Left lobe of liver (tissue), 2 donors: ENCODE results near the gene MAGOH. TPM values are rescaled to one million over a fixed set of nuclear protein-coding genes. Genes with fewer than 3 reads are reported as not detected.

Experiments used
- ATAC-seq: fragments of 200-7000 bp; cut with Tn5 transposase; one replicate; pipeline ENCODE4 v1.9.1; 2020; ENCODE audit warnings: mild to moderate bottlenecking, moderate library complexity
- DNase-seq: peaks from one replicate; pipeline ENCODE4 v3.0.0-alpha.2; 2020; ENCODE audit warnings: low spot score
- total RNA-seq: library from RNA; stranded (reverse); gene quantifications from one replicate; pipeline ENCODE4 v1.2.1, GENCODE V29; 2021
- donor health status: DM: no; HTN: no; CAD: no; lungs with moderate emphysema.
- donor health status: DM: no; HTN: yes; CAD: no.

Gene MAGOH
- total RNA-seq, 1 donor from 2014 or later = 15.3 TPM

DNA sequence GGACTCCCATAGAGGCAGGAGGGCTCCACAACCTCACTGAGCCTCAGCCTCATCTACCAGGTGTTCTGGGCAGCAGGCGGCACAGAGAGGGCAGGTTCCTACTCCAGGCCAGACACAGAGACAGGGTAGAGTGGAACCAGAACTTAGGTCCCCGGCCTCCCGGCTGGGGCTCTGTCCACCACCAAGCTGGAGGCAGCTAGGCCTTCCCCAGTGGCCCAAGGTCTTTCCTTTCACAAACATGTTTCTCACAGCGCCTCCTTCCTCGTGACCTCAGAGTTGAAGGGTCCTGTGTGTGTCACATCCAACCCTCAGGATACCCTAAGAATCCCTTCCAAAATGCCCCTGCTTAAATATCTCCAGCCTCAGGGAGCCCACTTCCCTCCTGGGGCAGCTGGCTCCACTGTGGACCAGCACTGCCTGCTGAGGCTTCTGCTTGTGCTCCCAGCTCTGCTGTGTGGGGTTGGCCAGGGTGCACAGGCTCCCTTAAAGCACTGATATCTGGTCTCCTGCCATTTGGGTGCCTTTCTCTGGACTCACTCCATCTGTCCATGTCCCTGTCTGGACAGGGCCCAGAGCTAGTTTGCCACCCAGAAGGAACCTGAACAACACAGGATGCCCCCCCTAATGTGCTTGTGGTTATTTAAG lies 33.2 kb upstream of the MAGOH start:
- DNase-seq (no peak), ATAC-seq (no peak)

GRCh38 chr1:53270873-53271272 lies 32.6 kb upstream of the MAGOH start:
- ATAC-seq (no peak), DNase-seq (no peak)

GRCh38 chr1:53270107-53270506 lies 31.8 kb upstream of the MAGOH start:
- ATAC-seq = no peak
- no peak for DNase-seq

DNA sequence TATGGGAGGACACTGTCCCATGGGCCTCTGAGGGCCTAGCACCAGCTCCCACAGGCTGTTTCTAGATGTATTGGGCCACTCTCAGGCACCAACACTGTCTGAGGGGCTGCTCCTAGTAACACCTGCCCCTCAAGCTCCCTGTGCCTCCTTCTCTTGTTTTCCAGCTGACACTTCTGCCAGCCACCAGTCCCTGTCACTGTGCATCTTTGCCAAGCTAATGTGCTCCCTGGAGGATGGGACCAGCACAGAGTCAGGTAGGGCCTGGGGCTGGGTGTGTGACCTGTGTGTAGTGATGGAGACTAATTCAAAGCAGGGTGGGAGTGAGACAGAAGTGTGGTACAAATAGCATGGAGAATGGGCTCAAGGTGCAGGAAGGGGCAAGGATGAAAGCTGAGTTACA lies 29.4 kb upstream of the MAGOH start:
- ATAC-seq (no peak), DNase-seq (no peak)

DNA sequence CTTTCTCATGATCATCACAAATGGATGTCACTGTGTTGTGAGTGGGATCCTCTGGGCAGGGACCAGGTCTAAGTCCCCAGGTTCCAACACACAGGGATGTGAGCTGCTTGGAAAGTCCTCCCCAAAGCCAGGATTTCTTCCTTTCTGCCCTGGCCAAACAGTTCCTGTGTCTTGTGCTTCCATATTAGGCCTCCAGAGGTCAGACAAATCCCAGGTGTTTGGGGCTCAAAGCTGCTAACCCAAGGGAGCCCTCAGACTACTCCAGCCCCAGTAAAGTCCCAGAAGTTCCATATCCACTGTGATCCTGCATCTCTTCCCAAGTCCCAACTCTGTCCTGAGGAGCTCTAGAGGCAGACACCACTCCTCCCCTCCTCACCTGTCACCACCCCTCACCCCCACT lies 27.7 kb upstream of the MAGOH start:
- peak; percentile 42 for ATAC-seq
- no peak for DNase-seq

DNA sequence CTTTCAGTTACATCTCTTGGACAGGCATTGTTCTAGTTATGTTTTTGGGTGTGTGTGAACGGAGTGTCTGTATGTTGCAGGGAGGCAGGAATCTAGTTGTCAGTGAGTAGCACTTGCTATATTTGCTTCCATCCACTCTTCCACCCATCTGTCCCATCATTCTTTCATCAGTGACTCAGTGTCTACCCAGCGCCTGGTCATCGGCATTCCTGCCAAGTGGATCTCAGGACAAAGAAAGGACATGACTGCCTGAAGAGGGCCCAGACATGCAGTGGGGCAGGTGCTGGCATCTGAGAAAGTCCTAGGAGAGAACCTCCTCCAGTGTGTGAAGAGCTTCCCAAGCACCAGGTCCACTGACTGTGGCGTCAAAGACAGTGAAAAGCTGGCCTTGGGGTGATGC lies 27.3 kb upstream of the MAGOH start:
- no peak for ATAC-seq
- DNase-seq = no peak

DNA sequence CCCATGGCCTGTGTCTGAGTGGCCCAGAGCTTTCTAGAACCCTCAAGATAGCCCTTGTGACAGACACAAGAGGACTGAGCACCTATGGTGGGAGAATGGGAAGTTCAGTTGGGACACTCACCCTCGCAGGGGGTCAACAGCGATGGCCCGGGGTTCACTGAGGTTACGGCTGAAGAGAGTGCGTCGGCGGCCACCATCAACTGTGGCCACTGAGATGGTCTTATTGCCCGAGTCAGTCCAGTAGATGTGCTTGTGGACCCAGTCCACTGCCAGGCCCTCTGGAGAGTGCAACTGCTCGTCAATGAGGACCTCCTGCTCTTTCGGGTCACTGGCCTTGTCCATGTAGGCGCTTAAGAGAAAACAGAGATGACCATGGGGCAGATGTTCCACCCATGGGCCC lies 25.7 kb upstream of the MAGOH start:
- no peak for ATAC-seq
- no peak for DNase-seq

DNA sequence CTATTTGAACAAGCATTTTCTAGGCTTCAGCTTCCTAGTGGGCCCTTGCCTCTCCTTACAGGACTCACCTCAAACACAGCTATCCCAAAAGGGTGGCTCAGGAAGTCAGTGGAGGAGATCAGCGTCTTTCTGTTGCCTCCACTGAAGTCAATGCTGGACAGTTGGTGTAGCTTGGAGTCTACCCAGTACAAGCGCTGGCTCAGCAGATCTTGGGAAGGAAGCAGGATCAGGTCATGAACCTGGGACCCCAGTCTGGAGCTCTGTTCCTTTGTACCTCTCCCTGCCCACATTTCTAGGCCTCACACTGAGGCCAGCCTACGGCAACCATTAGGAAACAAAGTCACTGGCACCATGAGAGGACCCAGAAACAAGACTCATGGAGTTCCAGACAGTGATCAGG lies 23.7 kb upstream of the MAGOH start:
- DNase-seq = no peak
- no peak for ATAC-seq

GRCh38 chr1:53260631-53261247 lies 22.4 kb upstream of the MAGOH start:
- DNase-seq = no peak
- no peak for ATAC-seq

- no peak for DNase-seq
- no peak for ATAC-seq
These were observed 21.6 kb upstream of the MAGOH start for GRCh38 chr1:53259932-53260331.

GRCh38 chr1:53258216-53258615 lies 19.9 kb upstream of the MAGOH start:
- peak; percentile 34 for DNase-seq
- ATAC-seq = no peak

DNA sequence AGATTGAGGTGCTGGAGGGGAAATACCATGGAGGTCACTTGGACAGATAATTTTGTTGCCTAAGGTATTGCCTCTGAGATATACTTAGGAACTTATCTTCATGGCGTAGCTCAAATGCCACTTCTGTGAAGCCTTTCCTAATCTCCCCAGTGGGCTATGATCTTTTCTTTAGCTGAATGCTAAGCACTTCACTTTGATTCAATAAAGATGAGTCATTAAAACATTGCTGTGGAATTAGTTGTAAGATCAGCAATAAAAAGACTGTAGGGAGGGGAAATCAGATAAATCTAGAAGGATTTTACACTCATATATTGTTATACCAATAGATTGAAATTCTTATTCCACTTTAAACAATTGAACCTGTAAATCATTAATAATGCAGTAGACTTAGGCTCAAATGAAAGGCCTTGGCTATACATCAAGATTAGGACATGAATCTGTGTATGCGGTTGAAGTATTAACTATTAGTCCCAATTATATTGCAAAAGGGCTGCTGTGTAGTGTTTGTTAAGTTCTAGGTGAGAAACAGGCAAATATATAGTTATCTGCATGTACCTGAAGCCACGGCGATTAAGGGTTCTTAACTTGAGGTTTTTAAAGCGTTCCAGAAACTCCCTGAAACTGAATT lies 19.2 kb upstream of the MAGOH start:
- DNase-seq = no peak
- ATAC-seq = no peak

DNA sequence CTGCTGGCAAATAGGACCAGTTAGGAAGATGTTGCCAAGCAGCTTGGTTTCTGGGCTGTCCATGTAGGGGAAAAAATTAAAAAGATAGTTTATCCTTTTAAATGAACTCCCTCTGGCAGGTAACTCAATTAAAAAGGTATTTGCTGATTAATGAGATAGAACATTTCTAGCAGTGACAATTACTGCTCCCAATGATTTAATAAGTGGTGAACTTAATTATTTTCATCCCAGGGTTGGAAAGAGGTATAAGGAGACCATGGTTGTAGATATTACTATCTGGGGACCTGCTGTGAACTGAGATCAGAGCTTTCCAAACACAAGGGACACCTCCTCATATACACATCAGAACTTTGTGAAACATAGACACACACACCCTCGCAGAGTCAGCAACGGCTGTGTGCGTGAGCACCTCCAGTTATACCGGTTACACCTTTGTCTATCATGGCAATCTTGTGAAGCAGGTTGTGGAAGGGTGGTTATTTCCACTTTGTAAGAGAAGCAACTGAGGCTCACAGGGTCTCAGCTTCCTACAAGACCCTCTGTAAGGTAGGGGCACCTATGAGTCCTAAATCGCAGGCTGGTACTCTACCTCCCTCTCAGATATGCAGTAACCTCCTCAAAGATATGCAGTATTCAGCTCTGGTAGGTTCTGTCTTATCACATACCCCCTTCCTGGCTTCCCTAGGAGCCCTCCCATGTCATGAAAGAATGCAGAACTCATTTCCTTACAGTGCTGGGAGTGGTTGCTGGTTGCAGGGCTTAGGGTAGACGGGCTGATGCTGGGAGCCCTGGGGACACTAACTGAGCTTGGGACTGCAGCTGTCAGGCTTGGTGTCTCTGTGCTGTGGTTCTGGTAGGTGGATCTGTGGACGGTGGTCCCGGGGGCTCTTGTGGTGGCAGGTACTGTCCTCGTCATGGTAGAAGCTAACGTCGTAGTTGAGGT lies 18.5 kb upstream of the MAGOH start:
- peak; percentile 21 for DNase-seq

DNA sequence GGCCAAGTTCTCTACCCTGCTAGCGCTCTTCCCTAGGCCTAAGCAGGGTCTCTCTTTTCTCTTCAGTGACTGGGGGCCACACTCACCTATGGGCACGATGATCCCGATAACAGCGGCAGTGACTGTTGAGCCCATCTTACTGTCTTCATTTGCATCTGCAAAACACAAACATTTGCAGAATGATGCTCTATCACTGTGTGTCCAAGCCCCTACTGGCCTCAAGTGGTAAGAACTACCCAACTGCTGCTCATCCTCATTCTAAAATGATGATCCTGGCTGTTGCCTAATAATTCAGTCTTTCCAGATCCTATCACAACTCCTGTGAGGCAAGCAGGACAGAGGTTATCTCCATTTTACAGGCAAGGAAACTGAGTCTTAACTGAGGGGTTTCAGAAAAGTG lies 16.7 kb upstream of the MAGOH start:
- ATAC-seq (no peak), DNase-seq (no peak)

More for the DNA sequence above, 18.5 kb upstream of the MAGOH start:
- ATAC-seq = no peak

- ATAC-seq (no peak), DNase-seq (no peak)
These were observed 15.8 kb upstream of the MAGOH start for GRCh38 chr1:53254011-53254640.

DNA sequence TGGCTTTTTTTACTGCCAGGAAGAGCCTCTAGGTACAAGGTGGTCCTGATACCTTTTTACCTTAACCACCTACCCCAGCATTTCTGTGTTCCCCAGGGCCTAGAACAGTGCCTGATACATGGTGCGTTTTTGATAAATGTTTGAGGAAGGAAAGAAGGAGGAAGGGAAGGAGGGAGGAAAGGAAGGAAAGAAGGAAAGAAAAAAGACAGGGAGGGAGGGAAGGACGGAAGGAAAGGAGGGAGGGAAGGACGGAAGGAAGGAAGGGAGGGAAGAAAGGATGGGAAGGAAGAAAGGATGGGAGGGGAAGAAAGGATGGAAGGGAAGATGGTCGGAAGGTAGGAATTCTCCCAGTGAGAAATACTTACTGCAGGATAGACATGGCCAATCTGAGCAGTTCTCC lies 12.0 kb upstream of the MAGOH start:
- no peak for DNase-seq
- ATAC-seq = no peak

GRCh38 chr1:53249706-53250105 lies 11.4 kb upstream of the MAGOH start:
- no peak for DNase-seq
- no peak for ATAC-seq

DNA sequence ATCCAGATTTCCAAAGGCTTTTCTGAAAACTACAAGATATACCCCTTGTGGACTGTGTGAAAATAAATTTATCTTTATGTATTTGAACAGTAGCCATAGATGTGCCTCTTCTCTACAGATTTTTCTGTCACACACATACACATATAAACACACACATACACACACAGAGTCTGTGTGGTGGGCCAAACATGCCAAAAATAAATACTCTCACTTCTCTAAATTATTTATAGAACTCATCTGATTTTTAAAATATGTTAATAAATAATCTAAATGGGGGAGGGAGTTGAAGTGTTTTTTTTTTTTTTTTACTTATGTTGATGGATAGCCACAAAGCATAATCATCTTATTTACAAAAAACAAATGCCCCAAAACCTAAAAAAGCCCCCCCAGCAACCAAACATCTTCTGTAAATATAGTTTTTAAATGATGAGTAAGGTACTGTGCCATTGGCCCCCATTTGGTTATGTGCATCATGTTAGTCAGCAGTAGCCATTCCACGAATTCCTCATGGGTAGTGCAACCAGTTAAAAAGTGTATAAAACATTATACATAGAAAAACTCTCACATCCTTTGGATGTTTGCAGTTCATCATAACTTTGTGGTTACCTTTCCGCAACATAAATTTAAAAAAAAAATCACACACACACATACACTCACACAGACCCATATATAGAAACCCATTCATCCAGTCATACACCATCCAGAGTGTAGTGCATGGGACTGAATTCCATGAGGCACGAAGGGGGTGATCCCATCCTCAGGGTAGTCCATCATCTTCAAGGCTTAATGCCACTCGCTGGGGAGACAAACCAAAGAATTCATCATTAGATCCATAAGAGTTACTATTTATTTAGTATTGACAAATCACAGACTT lies 8.2 kb upstream of the MAGOH start:
- no peak for DNase-seq
- ATAC-seq = no peak

- ATAC-seq (peak; percentile 21), DNase-seq (no peak)
These were observed 5.8 kb upstream of the MAGOH start for GRCh38 chr1:53244141-53244540.

DNA sequence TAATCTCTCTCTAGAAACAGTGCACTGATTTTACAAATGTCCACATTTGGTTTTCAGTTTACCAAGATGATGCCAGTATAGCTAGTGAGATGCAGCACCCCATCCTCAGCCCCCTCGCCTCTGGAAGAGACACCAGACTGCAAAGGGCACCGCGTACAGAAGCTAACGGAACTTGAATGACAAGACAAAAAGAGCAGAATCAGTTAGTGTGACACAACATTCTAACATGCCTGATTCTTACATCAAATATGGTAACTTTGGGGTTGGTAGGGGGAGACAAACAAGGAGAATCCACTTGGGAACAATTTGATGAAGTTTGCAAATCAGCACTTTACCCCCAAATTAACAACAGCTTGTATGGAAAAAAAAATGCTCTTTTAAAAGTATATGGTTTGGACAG lies 4.1 kb upstream of the MAGOH start:
- no peak for ATAC-seq

More for the DNA sequence above, 4.1 kb upstream of the MAGOH start:
- DNase-seq = no peak
